ENCODE data around the gene SPINK4. TPM values are rescaled to one million over a fixed set of nuclear protein-coding genes. Genes with fewer than 3 reads are reported as not detected.

SPINK4 gene
- polyA plus RNA-seq, 1 donor from 2014 or later: not detected

GRCh38 chr9:33202018-33202417, 37.9 kb upstream of the SPINK4 start:
- Histone ChIP-seq H3F3A (ENCODE audit: insufficient read depth, low read length, poor library complexity, severe bottlenecking) (no peaks in the 10 kb centered on the region), H3K4me3 (ENCODE audit: low read length) (no peak overlapping the region), H3K36me3 (ENCODE audit: insufficient read depth, low read length) (no peaks in the 10 kb centered on the region), H3K79me2 (replicated peaks; ENCODE audit: insufficient read depth, low read length) (no peaks in the 10 kb centered on the region), H3K4me2 (ENCODE audit: low read length) (no peak overlapping the region), H2AFZ (ENCODE audit: low read depth, low read length) (no peak overlapping the region), H3K9me3 (ENCODE audit: low read length) (no peaks in the 10 kb centered on the region), H3K27me3 (ENCODE audit: insufficient read depth, low read depth, low read length) (no peaks in the 10 kb centered on the region), H4K20me1 (ENCODE audit: insufficient read depth) (no peaks in the 10 kb centered on the region), H3K9me2 (ENCODE audit: insufficient read depth, low read length) (no peaks in the 10 kb centered on the region), H3K27ac (ENCODE audit: low read length) (no peak overlapping the region), H3K9ac (ENCODE audit: low read length) (no peak overlapping the region)
- no peak for TF ChIP-seq REST (IDR thresholded peaks at IDR 0.05; ENCODE audit: borderline replicate concordance)
- TF ChIP-seq RAD21 (conservative IDR thresholded peaks at IDR 0.05): no peak
- no peak for TF ChIP-seq CTCF (IDR thresholded peaks at IDR 0.05; ENCODE audit: poor library complexity, severe bottlenecking)
- TF ChIP-seq EP300 (conservative IDR thresholded peaks at IDR 0.05; ENCODE audit: poor library complexity, severe bottlenecking): no peak
- TF ChIP-seq EZH2 (IDR thresholded peaks at IDR 0.05; ENCODE audit: borderline replicate concordance, insufficient read depth, low read length, poor library complexity, severe bottlenecking): no peak
- no peak for TF ChIP-seq SMC3 (conservative IDR thresholded peaks at IDR 0.05; ENCODE audit: poor library complexity)
- TF ChIP-seq POLR2AphosphoS5 (IDR thresholded peaks at IDR 0.05): no peak
- TF ChIP-seq MXI1 (conservative IDR thresholded peaks at IDR 0.05; ENCODE audit: poor library complexity, severe bottlenecking): no peak
- TF ChIP-seq TAF1 (IDR thresholded peaks at IDR 0.05; ENCODE audit: low read depth): no peak

GRCh38 chr9:33202552-33203201, 37.3 kb upstream of the SPINK4 start:
- Histone ChIP-seq H3K9me2 (ENCODE audit: insufficient read depth, low read length) (no peaks in the 10 kb centered on the region), H3K9me3 (ENCODE audit: low read length) (no peaks in the 10 kb centered on the region), H3K4me3 (ENCODE audit: low read length) (no peak overlapping the region), H3K27ac (ENCODE audit: low read length) (no peak overlapping the region), H3K79me2 (replicated peaks; ENCODE audit: insufficient read depth, low read length) (no peaks in the 10 kb centered on the region), H3K36me3 (ENCODE audit: insufficient read depth, low read length) (no peaks in the 10 kb centered on the region), H3K9ac (ENCODE audit: low read length) (no peak overlapping the region), H2AFZ (ENCODE audit: low read depth, low read length) (no peak overlapping the region), H3F3A (ENCODE audit: insufficient read depth, low read length, poor library complexity, severe bottlenecking) (no peaks in the 10 kb centered on the region), H3K27me3 (ENCODE audit: insufficient read depth, low read depth, low read length) (no peaks in the 10 kb centered on the region), H3K4me2 (ENCODE audit: low read length) (no peak overlapping the region), H4K20me1 (ENCODE audit: insufficient read depth) (no peaks in the 10 kb centered on the region)
- TF ChIP-seq MXI1 (conservative IDR thresholded peaks at IDR 0.05; ENCODE audit: poor library complexity, severe bottlenecking) (no peak), EZH2 (IDR thresholded peaks at IDR 0.05; ENCODE audit: borderline replicate concordance, insufficient read depth, low read length, poor library complexity, severe bottlenecking) (no peak), EP300 (conservative IDR thresholded peaks at IDR 0.05; ENCODE audit: poor library complexity, severe bottlenecking) (no peak), SMC3 (conservative IDR thresholded peaks at IDR 0.05; ENCODE audit: poor library complexity) (no peak), REST (IDR thresholded peaks at IDR 0.05; ENCODE audit: borderline replicate concordance) (no peak), POLR2AphosphoS5 (IDR thresholded peaks at IDR 0.05) (no peak), TAF1 (IDR thresholded peaks at IDR 0.05; ENCODE audit: low read depth) (no peak), CTCF (IDR thresholded peaks at IDR 0.05; ENCODE audit: poor library complexity, severe bottlenecking) (no peak), RAD21 (conservative IDR thresholded peaks at IDR 0.05) (no peak)

All from neural cell (in vitro differentiated cells).